Chondrocyte (in vitro differentiated cells): Measurements from ENCODE around the gene SLAMF8. TPM values are rescaled to one million over a fixed set of nuclear protein-coding genes. Genes with fewer than 3 reads are reported as not detected.

Source experiments
- DNase-seq: peaks from one replicate; pipeline ENCODE4 v3.0.0; 2021; ENCODE audit warnings: mixed read lengths, low spot score
- H3K27ac Mint-ChIP-seq: one replicate; pipeline ENCODE4 v1.8.0; 2021; ENCODE audit warnings: mild to moderate bottlenecking, moderate library complexity, mixed read lengths; ENCODE audit not compliant: unreplicated experiment
- H3K27me3 Mint-ChIP-seq: 2 replicates; pipeline ENCODE4 v1.8.0; 2021; ENCODE audit warnings: low read depth, mixed read lengths
- H3K36me3 Mint-ChIP-seq: 2 replicates; pipeline ENCODE4 v1.8.0; 2021; ENCODE audit warnings: low read depth, mixed read lengths
- H3K4me1 Mint-ChIP-seq: 2 replicates; pipeline ENCODE4 v1.8.0; 2021; ENCODE audit warnings: low read depth, mild to moderate bottlenecking, mixed read lengths
- H3K4me3 Mint-ChIP-seq: one replicate; pipeline ENCODE4 v1.8.0; 2021; ENCODE audit warnings: mild to moderate bottlenecking, moderate library complexity, mixed read lengths; ENCODE audit not compliant: unreplicated experiment
- H3K9me3 Mint-ChIP-seq: 2 replicates; pipeline ENCODE4 v1.8.0; 2021; ENCODE audit warnings: low read depth, mixed read lengths
- total RNA-seq: library from RNA; stranded (reverse); gene quantifications from 3 replicates; pipeline ENCODE4 v1.2.1, GENCODE V29; 2021
- TF ChIP-seq, protein P1 (sequence below): fragments of 200-600 bp; sonication (generic); IDR thresholded peaks from 2 replicates; pipeline ENCODE4 v1.5.0; 2021; ENCODE audit warnings: antibody characterized with exemption, mild to moderate bottlenecking, moderate library complexity

Gene SLAMF8
- total RNA-seq, 1 donor from 2014 or later = not detected

DNA sequence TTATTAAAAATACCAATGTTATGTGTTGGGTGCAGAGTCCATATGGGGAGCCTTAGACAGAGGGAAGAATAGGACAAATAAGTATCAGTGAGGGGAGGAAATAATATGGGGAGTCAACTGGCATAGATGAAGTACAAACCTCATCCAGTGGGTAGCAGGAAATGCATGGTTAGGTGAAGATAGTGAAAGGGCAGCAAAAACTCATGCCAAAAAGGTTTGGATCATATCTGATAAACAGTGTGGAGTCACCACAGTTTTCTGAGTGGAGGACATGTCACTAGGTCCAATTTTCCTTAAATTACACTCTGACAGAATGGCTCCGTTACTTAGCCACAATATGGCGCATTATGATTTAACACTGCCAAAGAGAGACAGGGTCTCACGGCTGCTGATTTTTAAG lies 35.6 kb upstream of the SLAMF8 start:
- Mint-ChIP-seq H3K36me3 (no peaks in the 10 kb centered on the region), H3K9me3 (no peaks in the 10 kb centered on the region)
- TF ChIP-seq, protein P1, sequence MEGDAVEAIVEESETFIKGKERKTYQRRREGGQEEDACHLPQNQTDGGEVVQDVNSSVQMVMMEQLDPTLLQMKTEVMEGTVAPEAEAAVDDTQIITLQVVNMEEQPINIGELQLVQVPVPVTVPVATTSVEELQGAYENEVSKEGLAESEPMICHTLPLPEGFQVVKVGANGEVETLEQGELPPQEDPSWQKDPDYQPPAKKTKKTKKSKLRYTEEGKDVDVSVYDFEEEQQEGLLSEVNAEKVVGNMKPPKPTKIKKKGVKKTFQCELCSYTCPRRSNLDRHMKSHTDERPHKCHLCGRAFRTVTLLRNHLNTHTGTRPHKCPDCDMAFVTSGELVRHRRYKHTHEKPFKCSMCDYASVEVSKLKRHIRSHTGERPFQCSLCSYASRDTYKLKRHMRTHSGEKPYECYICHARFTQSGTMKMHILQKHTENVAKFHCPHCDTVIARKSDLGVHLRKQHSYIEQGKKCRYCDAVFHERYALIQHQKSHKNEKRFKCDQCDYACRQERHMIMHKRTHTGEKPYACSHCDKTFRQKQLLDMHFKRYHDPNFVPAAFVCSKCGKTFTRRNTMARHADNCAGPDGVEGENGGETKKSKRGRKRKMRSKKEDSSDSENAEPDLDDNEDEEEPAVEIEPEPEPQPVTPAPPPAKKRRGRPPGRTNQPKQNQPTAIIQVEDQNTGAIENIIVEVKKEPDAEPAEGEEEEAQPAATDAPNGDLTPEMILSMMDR = no peak

DNA sequence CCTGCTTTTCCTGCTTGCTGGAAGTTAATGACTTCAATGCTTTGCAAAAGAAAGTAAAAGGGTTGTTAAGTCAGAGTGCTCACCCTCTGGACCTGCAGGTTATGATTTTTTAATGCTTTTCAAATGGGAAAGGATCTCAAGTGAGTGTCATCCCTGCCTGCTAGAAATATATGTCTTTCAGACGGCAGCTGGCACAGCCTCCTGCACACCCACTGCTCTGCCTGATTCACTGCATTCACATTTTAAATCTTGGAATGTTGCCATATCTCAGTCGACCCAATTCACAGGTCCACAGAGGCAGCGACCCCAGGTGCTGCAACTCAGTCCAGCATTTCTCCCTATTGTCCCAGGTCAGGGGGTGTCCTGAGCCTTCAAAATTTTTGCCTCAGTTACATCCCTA lies 35.2 kb upstream of the SLAMF8 start:
- Mint-ChIP-seq H3K27ac (no peak overlapping the region), H3K4me1 (no peaks in the 10 kb centered on the region), H3K36me3 (no peaks in the 10 kb centered on the region), H3K9me3 (no peaks in the 10 kb centered on the region), H3K4me3 (no peak overlapping the region), H3K27me3 (peaks cover 30% of the 10 kb centered on the region)
- DNase-seq = no peak
- TF ChIP-seq, protein P1 = no peak

More for the DNA sequence above, 35.6 kb upstream of the SLAMF8 start:
- Mint-ChIP-seq H3K27me3 (peaks cover 28% of the 10 kb centered on the region), H3K4me1 (no peaks in the 10 kb centered on the region), H3K27ac (no peak overlapping the region), H3K4me3 (no peak overlapping the region)
- no peak for DNase-seq

- Mint-ChIP-seq H3K36me3 (no peaks in the 10 kb centered on the region), H3K4me3 (no peak overlapping the region), H3K9me3 (no peaks in the 10 kb centered on the region), H3K4me1 (no peaks in the 10 kb centered on the region), H3K27me3 (peaks cover 40% of the 10 kb centered on the region), H3K27ac (no peak overlapping the region)
- DNase-seq = no peak
- TF ChIP-seq, protein P1 = no peak
Measured at GRCh38 chr1:159795534-159795933, 31.1 kb upstream of the SLAMF8 start.

DNA sequence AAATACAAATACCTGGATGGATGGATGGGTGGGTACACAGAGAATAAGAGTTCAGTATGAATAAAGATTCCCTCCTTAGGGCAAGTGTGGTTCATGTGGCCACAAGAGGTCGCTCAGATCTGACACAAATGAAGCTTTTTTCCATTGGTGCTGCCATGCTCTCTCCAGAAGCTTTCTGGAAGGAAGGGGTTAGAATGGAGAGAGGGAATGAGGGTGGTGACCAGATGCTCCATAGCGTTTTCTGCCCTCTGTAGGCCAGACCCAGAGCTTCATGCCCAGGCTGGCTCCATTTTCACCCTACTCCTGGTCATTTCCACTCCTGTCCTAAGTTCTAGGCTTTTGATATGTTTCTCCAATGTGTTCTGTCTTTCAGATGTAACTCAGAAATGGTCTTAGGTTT lies 27.8 kb upstream of the SLAMF8 start:
- Mint-ChIP-seq H3K36me3 (no peaks in the 10 kb centered on the region), H3K27ac (no peak overlapping the region), H3K9me3 (no peaks in the 10 kb centered on the region), H3K4me3 (no peak overlapping the region), H3K4me1 (no peaks in the 10 kb centered on the region), H3K27me3 (peaks cover 19% of the 10 kb centered on the region)
- DNase-seq = no peak
- TF ChIP-seq, protein P1 = peak; percentile 88

- H3K27ac Mint-ChIP-seq = no peak overlapping the region
- H3K36me3 Mint-ChIP-seq = no peaks in the 10 kb centered on the region
- no peak overlapping the region for H3K4me3 Mint-ChIP-seq
- DNase-seq = no peak
- H3K4me1 Mint-ChIP-seq = no peaks in the 10 kb centered on the region
- H3K27me3 Mint-ChIP-seq = peaks cover 17% of the 10 kb centered on the region
- TF ChIP-seq, protein P1 = no peak
- H3K9me3 Mint-ChIP-seq = no peaks in the 10 kb centered on the region
Measured at GRCh38 chr1:159799446-159799985, 27.2 kb upstream of the SLAMF8 start.
